Lower leg skin (tissue), 4 donors: ENCODE results near the gene STAT1. TPM values are rescaled to one million over a fixed set of nuclear protein-coding genes. Genes with fewer than 3 reads are reported as not detected.

Source experiments
- DNase-seq, 2 donors: peaks; one replicate each; pipeline ENCODE4 v3.0.0-alpha.2; 2019; ENCODE audit warnings: low spot score in 2 of 2
- H3K4me3 ChIP-seq: fragments of 200-600 bp; sonication (generic); 2 replicates; pipeline ENCODE4 v1.5.1; 2017; ENCODE audit warnings: mild to moderate bottlenecking, low read depth; ENCODE audit not compliant: poor library complexity, severe bottlenecking
- CTCF ChIP-seq, 3 donors: fragments of 450-650 bp; IDR thresholded peaks; one replicate each; pipeline ENCODE4 v1.5.1; 2016; ENCODE audit warnings: antibody characterized with exemption in 3 of 3, mild to moderate bottlenecking in 3 of 3, moderate library complexity in 2 of 3
- POLR2A ChIP-seq, 2 donors: fragments of 450-650 bp; IDR thresholded peaks; one replicate each; pipeline ENCODE4 v1.6.1; 2016 to 2017; ENCODE audit warnings: antibody characterized with exemption in 2 of 2, mild to moderate bottlenecking in 1 of 2, moderate library complexity in 1 of 2
- WGBS, 2 donors: methylation state at CpG; one replicate each; pipeline ENCODE4 v1.1.5; 2018; 5-methylcytosine and 5-hydroxymethylcytosine counted together
- intact Hi-C: fragments of 100-400 bp; cut with DNase I; formaldehyde crosslinking; loops from one replicate; pipeline ENCODE4 v1.15.0; 2023; ENCODE audit warnings: low total_unique reads
- total RNA-seq, 4 donors: library from RNA; depleted of rRNA; stranded (reverse); fragments of >200 nt; gene quantifications; one replicate each; pipeline ENCODE4 v1.1.0, GENCODE V29; 2016

The STAT1 gene
- total RNA-seq, 4 donors from 2014 or later, result 37.5 to 55.6 (median 45.5) TPM

DNA sequence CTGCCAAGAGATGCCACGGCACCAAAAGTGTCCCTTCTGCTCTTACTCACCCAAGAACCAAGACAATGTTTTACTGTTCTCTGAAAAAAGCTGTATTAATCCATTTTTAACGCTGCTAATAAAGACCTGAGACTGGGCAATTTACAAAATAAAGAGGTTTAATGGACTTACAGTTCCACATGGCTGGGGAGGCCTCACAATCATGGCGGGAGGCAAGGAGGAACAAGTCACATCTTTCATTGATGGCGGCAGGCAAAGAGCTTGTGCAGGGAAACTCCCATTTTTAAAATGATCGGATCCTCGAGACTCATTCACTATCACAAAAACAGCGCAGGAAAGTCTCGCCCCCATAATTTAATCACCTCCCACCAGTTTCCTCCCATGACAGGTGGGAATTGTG is 1.9 kb upstream of the STAT1 start:
- H3K4me3 ChIP-seq, result no peak overlapping the region
- TF ChIP-seq POLR2A (IDR thresholded peaks at IDR 0.05) (no peak), CTCF (IDR thresholded peaks at IDR 0.05) (no peak)
- WGBS, 2 donors, result 87 to 96% methylated on average over 8 of the region's 8 CpGs
- intact Hi-C loops, result no loop called here
- DNase-seq, result no peak

GRCh38 chr2:191015239-191015638 is 1.3 kb upstream of the STAT1 start:
- TF ChIP-seq CTCF (IDR thresholded peaks at IDR 0.05) (no peak), POLR2A (IDR thresholded peaks at IDR 0.05) (no peak)
- intact Hi-C loops, result no loop called here
- no peak overlapping the region for H3K4me3 ChIP-seq
- WGBS, 2 donors, result 92 to 97% methylated on average over 2 of the region's 2 CpGs
- no peak for DNase-seq

DNA sequence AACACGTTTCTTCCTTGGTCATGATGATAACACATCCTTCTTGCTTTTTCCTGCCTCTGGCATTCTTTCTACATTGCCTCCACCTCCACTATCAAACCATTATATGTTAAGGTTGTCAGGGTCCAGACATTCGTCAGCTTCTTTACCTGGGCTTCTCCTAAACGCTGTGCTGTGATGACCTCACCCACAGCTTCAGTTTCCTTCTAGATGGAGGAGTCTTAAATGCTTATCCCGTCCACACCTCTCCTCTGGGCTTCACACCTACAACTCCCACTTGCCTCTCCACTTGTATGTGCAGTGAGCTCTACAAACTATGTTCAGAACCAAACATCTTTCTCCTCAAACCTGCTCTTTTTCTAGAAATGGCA is 666 bp upstream of the STAT1 start:
- WGBS, 2 donors, result 42 to 50% methylated on average over 4 of the region's 4 CpGs
- TF ChIP-seq POLR2A (IDR thresholded peaks at IDR 0.05) (no peak), CTCF (IDR thresholded peaks at IDR 0.05) (no peak)

GRCh38 chr2:191013682-191013931 is 364 bp downstream of the STAT1 start:
- DNase-seq, result no peak
- TF ChIP-seq POLR2A (IDR thresholded peaks at IDR 0.05) (no peak), CTCF (IDR thresholded peaks at IDR 0.05) (no peak)
- intact Hi-C loops, result no loop called here
- 0 to 1% methylated on average over 14 of the region's 14 CpGs for WGBS, 2 donors
- peak overlapping the region; percentile 86 for H3K4me3 ChIP-seq

More for the DNA sequence above, 666 bp upstream of the STAT1 start:
- intact Hi-C loops, result no loop called here
- DNase-seq, result no peak
- H3K4me3 ChIP-seq, result no peak overlapping the region

GRCh38 chr2:191012845-191013681 is 908 bp downstream of the STAT1 start:
- intact Hi-C loops, result no loop called here
- 30 to 32% methylated on average over 14 of the region's 14 CpGs for WGBS, 2 donors
- DNase-seq, result no peak
- TF ChIP-seq POLR2A (IDR thresholded peaks at IDR 0.05), result no peak
- TF ChIP-seq CTCF (IDR thresholded peaks at IDR 0.05), result no peak
- H3K4me3 ChIP-seq, result peak overlapping the region; percentile 86

- TF ChIP-seq POLR2A (IDR thresholded peaks at IDR 0.05), result no peak
- TF ChIP-seq CTCF (IDR thresholded peaks at IDR 0.05), result no peak
- intact Hi-C loops, result no loop called here
- no peak for DNase-seq
- no peak overlapping the region for H3K4me3 ChIP-seq
- WGBS, 2 donors, result 81 to 86% methylated on average over 3 of the region's 3 CpGs
Observed at GRCh38 chr2:191012346-191012745, 1.6 kb downstream of the STAT1 start.
